Parathyroid adenoma (tissue), 2 donors: ENCODE data around the gene CCNB2.

ENCODE experiments used
- H2AFZ ChIP-seq: fragments of 300-600 bp; sonication (generic); one replicate; pipeline ENCODE4 v1.7.0; 2017; ENCODE audit warnings: antibody characterized with exemption, mild to moderate bottlenecking
- H3K27ac ChIP-seq: fragments of 300-600 bp; sonication (generic); one replicate; pipeline ENCODE4 v1.7.0; 2017
- H3K27me3 ChIP-seq: fragments of 300-600 bp; sonication (generic); one replicate; pipeline ENCODE4 v1.7.0; 2017; ENCODE audit warnings: low read length; ENCODE audit not compliant: control insufficient read depth, insufficient read depth
- H3K36me3 ChIP-seq: fragments of 300-600 bp; sonication (generic); one replicate; pipeline ENCODE4 v1.7.0; 2017; ENCODE audit warnings: low read length; ENCODE audit not compliant: control insufficient read depth, insufficient read depth
- H3K4me1 ChIP-seq: fragments of 300-600 bp; sonication (generic); one replicate; pipeline ENCODE4 v1.7.0; 2017; ENCODE audit warnings: control low read depth
- H3K4me2 ChIP-seq: fragments of 300-600 bp; sonication (generic); one replicate; pipeline ENCODE4 v1.7.0; 2017; ENCODE audit warnings: low read length
- H3K4me3 ChIP-seq: fragments of 300-600 bp; sonication (generic); one replicate; pipeline ENCODE4 v1.7.0; 2017; ENCODE audit warnings: low read depth, low read length
- H3K79me2 ChIP-seq: fragments of 300-600 bp; sonication (generic); one replicate; pipeline ENCODE4 v1.7.0; 2017; ENCODE audit warnings: control low read depth
- H3K9ac ChIP-seq: fragments of 300-600 bp; sonication (generic); one replicate; pipeline ENCODE4 v1.7.0; 2017; ENCODE audit warnings: mild to moderate bottlenecking
- H3K9me3 ChIP-seq: fragments of 300-600 bp; sonication (generic); one replicate; pipeline ENCODE4 v1.7.0; 2017; ENCODE audit warnings: low read length; ENCODE audit not compliant: control insufficient read depth
- TF ChIP-seq, protein P1 (sequence below): fragments of 300-600 bp; sonication (generic); IDR thresholded peaks from one replicate; pipeline ENCODE4 v1.7.0; 2017; ENCODE audit warnings: antibody characterized with exemption, mild to moderate bottlenecking
- donor health status: primary hyperparathyroidism.

CCNB2 gene

GRCh38 chr15:59150185-59150584 lies 45.2 kb downstream of the CCNB2 start:
- Histone ChIP-seq H2AFZ (no peak overlapping the region), H3K36me3 (no peaks in the 10 kb centered on the region), H3K4me2 (no peak overlapping the region), H3K79me2 (no peaks in the 10 kb centered on the region), H3K9ac (no peak overlapping the region), H3K27ac (no peak overlapping the region), H3K4me1 (no peaks in the 10 kb centered on the region), H3K9me3 (no peaks in the 10 kb centered on the region), H3K27me3 (no peaks in the 10 kb centered on the region), H3K4me3 (no peak overlapping the region)
- TF ChIP-seq, protein P1, sequence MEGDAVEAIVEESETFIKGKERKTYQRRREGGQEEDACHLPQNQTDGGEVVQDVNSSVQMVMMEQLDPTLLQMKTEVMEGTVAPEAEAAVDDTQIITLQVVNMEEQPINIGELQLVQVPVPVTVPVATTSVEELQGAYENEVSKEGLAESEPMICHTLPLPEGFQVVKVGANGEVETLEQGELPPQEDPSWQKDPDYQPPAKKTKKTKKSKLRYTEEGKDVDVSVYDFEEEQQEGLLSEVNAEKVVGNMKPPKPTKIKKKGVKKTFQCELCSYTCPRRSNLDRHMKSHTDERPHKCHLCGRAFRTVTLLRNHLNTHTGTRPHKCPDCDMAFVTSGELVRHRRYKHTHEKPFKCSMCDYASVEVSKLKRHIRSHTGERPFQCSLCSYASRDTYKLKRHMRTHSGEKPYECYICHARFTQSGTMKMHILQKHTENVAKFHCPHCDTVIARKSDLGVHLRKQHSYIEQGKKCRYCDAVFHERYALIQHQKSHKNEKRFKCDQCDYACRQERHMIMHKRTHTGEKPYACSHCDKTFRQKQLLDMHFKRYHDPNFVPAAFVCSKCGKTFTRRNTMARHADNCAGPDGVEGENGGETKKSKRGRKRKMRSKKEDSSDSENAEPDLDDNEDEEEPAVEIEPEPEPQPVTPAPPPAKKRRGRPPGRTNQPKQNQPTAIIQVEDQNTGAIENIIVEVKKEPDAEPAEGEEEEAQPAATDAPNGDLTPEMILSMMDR: no peak

DNA sequence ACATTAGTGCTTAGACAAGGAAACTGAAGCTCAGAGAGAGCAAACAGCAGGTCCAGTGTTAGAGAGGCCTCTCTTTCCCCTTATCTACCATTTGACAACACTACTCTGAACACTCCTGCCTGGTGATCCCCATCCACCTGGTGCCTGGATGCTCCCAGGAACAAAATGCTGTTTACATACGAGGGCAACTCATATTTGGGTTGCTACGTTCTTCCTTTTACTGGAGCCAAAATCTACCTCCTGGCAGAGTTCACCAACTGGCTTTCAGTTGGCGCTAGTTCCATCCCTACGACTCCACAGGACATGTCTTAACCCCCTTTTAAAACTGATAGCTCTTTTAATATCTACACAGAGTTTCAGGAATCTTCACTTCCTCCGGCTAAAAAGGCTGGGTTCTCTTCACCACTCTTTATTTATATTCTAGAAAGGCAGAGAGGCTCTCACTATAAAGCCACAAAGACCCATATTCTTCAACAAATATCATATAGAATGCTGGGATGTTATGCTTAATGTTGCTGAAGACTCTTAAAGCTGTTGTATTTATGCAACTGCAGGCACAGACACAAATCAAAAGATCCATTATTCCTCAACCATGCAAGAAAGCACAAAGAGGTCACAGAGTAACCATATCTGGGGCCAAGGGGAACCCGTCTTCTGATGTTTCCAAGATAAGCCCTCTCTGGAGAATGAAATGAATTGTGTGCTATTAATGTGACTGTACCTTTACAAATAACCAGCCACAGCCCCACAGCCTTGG lies 47.9 kb downstream of the CCNB2 start:
- Histone ChIP-seq H3K4me1 (no peaks in the 10 kb centered on the region), H3K4me2 (no peak overlapping the region), H3K4me3 (no peak overlapping the region), H3K27me3 (no peaks in the 10 kb centered on the region), H3K36me3 (no peaks in the 10 kb centered on the region), H3K9ac (no peak overlapping the region), H2AFZ (no peak overlapping the region), H3K9me3 (no peaks in the 10 kb centered on the region), H3K27ac (no peak overlapping the region), H3K79me2 (no peaks in the 10 kb centered on the region)
- TF ChIP-seq, protein P1: no peak

DNA sequence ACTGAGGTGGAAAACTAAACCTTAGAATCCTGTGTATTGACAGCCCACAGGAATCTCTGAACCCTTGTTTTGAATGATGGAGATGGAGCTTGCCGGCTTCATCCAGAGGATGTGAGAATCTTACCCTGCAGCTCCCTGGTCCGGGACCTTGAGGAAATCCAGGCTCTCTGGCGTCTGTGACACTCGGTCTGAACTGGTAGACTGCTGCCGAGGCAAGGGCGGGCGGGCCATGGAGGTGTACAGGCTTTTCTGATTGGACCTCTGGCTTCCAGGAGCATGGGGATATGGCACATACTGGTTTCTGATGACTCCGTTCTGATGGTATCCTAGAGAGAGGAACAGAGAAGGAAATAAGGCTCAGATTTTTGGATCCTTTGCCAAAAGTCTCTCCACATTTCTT lies 48.5 kb downstream of the CCNB2 start:
- Histone ChIP-seq H3K79me2 (no peaks in the 10 kb centered on the region), H3K9me3 (no peaks in the 10 kb centered on the region), H3K9ac (no peak overlapping the region), H2AFZ (no peak overlapping the region), H3K27me3 (no peaks in the 10 kb centered on the region), H3K4me3 (no peak overlapping the region), H3K27ac (no peak overlapping the region), H3K4me1 (no peaks in the 10 kb centered on the region), H3K4me2 (no peak overlapping the region), H3K36me3 (no peaks in the 10 kb centered on the region)
- TF ChIP-seq, protein P1: no peak

GRCh38 chr15:59154243-59154642 lies 49.3 kb downstream of the CCNB2 start:
- Histone ChIP-seq H2AFZ (no peak overlapping the region), H3K36me3 (no peaks in the 10 kb centered on the region), H3K27me3 (no peaks in the 10 kb centered on the region), H3K4me2 (no peak overlapping the region), H3K9ac (no peak overlapping the region), H3K4me3 (no peak overlapping the region), H3K9me3 (no peaks in the 10 kb centered on the region), H3K27ac (no peak overlapping the region), H3K4me1 (no peaks in the 10 kb centered on the region), H3K79me2 (no peaks in the 10 kb centered on the region)
- TF ChIP-seq, protein P1: no peak

DNA sequence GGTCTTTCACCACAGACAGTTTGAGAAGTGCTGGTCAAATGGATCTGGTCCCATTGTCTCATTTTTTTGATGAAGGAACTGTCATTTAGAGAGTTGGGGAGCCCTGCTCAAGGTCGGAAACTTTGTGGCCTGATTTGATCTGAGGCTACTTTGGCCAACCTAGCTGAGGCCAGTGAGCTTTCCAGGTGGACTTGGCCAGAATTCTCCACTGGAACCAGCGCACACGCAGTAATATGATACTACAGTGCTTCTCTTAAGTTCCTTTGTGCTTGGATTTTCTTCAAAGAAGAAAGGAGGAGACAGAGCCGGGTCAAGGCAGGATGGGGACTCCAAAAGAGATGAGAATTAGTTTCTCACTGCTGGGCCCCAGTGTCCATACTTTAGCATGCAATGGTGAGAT lies 50.5 kb downstream of the CCNB2 start:
- Histone ChIP-seq H3K27ac (no peak overlapping the region), H2AFZ (no peak overlapping the region), H3K9me3 (no peaks in the 10 kb centered on the region), H3K9ac (no peak overlapping the region), H3K4me3 (no peak overlapping the region), H3K4me1 (no peaks in the 10 kb centered on the region), H3K4me2 (no peak overlapping the region), H3K27me3 (no peaks in the 10 kb centered on the region), H3K79me2 (no peaks in the 10 kb centered on the region), H3K36me3 (no peaks in the 10 kb centered on the region)
- TF ChIP-seq, protein P1: no peak
